GM13977 (cell line): Measurements from ENCODE around the gene CCDC127.

Experiments
- DNase-seq: peaks from one replicate; pipeline ENCODE4 v3.0.0; 2012; ENCODE audit warnings: low spot score
- in situ Hi-C: fragments of 300-500 bp; cut with MboI; formaldehyde crosslinking; loops from one replicate; pipeline ENCODE4 v1.12.0; 2022; ENCODE audit warnings: low sequenced_read_pairs, low pct_unique_long_range_greater_than_20kb, mixed read lengths, inconsistent platforms; ENCODE audit not compliant: unreplicated experiment
- TF ChIP-seq, protein P1 (sequence below): IDR thresholded peaks from 2 replicates; pipeline ENCODE4 v1.5.1; 2012; ENCODE audit warnings: mild to moderate bottlenecking, control low read depth; ENCODE audit not compliant: insufficient read depth; ENCODE audit errors: extremely low read depth, missing control alignments

CCDC127 gene

GRCh38 chr5:206927-207536 is 10.9 kb downstream of the CCDC127 start:
- DNase-seq = peak; percentile 14
- in situ Hi-C loops = no loop called here
- TF ChIP-seq, protein P1, sequence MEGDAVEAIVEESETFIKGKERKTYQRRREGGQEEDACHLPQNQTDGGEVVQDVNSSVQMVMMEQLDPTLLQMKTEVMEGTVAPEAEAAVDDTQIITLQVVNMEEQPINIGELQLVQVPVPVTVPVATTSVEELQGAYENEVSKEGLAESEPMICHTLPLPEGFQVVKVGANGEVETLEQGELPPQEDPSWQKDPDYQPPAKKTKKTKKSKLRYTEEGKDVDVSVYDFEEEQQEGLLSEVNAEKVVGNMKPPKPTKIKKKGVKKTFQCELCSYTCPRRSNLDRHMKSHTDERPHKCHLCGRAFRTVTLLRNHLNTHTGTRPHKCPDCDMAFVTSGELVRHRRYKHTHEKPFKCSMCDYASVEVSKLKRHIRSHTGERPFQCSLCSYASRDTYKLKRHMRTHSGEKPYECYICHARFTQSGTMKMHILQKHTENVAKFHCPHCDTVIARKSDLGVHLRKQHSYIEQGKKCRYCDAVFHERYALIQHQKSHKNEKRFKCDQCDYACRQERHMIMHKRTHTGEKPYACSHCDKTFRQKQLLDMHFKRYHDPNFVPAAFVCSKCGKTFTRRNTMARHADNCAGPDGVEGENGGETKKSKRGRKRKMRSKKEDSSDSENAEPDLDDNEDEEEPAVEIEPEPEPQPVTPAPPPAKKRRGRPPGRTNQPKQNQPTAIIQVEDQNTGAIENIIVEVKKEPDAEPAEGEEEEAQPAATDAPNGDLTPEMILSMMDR = no peak

- DNase-seq = no peak
- TF ChIP-seq, protein P1 = no peak
- in situ Hi-C loops = no loop called here
Measured at GRCh38 chr5:206406-206805, 11.5 kb downstream of the CCDC127 start.

- in situ Hi-C loops = no loop called here
- TF ChIP-seq, protein P1 = no peak
Measured at GRCh38 chr5:204966-205670, 12.8 kb downstream of the CCDC127 start.

DNA sequence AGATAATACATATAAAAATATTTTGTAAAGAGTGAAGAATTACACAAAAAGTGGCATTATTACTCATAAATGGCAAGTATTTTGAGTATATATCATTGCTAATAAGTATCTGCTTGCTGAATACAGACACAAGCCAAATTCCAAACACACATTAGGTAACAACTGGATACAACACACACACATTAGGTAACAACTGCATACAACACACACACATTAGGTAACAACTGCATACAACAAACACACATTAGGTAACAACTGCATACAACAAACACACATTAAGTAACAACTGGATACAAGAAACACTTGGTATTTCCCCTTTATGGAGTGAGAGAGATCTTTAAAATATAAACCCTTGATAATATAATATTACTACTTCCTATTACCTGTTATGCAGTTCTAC is 13.5 kb downstream of the CCDC127 start:
- no peak for DNase-seq
- TF ChIP-seq, protein P1 = no peak
- in situ Hi-C loops = no loop called here

More at GRCh38 chr5:204966-205670, 12.8 kb downstream of the CCDC127 start:
- DNase-seq = no peak

DNA sequence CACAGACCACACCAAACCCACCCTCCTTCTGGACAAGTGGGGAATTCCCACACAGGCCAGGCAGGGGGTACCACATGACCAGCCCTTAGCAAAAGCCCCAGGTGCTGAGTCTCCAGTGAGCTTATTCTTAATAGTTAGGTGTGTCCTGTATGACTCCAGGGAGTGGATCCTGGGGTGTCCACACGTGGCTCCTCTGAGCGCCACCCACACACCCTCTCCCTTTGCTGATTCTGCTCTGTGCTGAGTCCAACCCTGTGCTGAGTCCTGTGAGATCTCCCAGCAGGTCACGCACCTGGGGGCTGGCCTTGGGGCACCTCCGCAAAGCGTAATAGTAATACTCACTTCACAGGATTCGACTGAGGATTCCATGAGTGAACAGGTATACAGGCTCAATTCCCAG is 14.0 kb downstream of the CCDC127 start:
- DNase-seq = no peak
- TF ChIP-seq, protein P1 = no peak
- in situ Hi-C loops = no loop called here

DNA sequence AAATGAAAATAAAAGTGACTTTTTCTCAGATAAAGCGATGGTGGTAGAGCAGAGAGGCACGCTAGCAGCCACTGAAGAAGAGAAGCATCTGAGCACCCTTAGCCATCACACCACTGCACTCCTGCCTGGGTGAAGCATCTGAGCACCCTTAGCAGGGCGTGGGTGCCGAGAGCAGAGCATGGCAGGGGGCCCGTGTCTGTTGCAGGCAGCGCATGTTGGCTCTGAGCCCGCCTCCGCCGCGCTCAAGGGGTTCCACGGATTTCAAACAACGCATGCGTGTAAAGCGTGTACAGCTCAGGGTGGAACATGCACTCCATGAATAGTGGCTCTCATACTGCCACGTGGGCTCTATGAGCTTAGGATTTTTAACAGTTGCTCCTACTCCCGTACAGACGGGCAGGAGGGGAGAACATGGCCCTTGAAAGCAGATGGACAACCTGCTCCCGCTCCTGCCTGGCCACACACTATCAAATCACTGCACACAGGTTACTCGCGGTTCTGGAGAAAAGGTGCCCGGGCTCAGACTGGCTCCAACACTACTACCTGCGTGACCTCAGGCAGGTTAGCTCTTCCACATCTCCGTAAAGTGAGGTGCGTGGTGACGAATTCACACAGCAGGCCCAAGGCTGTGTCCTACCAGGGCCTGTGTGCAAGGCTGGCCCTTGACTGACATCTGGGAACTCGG is 14.6 kb downstream of the CCDC127 start:
- in situ Hi-C loops = no loop called here
- DNase-seq = no peak
- TF ChIP-seq, protein P1 = no peak
